Stomach (tissue), 9 donors: Measurements from ENCODE around the gene SCML1. TPM values are rescaled to one million over a fixed set of nuclear protein-coding genes. Genes with fewer than 3 reads are reported as not detected.

Source experiments
- DNase-seq, 2 donors: peaks; one replicate each; pipeline versions ENCODE4 v3.0.0 to v3.0.0-alpha.2; 2013 to 2019
- H3K27ac ChIP-seq, 5 donors: fragments of 200-600 bp in 4 of 5; sonication (generic) in 4 of 5; one replicate each; pipeline ENCODE4 v1.5.1; 2013 to 2019; ENCODE audit warnings: mild to moderate bottlenecking in 1 of 5, moderate library complexity in 1 of 5
- H3K27me3 ChIP-seq, 3 donors: fragments of 200-600 bp; sonication (generic); one replicate each; pipeline ENCODE4 v1.5.1; 2017 to 2019; ENCODE audit warnings: mixed run types in 1 of 3
- H3K36me3 ChIP-seq, 4 donors: fragments of 200-600 bp; sonication (generic); 1 replicate in 3 of 4; 2 replicates in 1 of 4; pipeline ENCODE4 v1.5.1; 2016 to 2019
- H3K4me1 ChIP-seq, 4 donors: fragments of 200-600 bp; sonication (generic); one replicate each; pipeline ENCODE4 v1.5.1; 2016 to 2019
- H3K4me3 ChIP-seq, 4 donors: fragments of 200-600 bp; sonication (generic) in 3 of 4; one replicate each; pipeline ENCODE4 v1.5.1; 2016 to 2019; ENCODE audit warnings: mild to moderate bottlenecking in 1 of 4
- H3K9me3 ChIP-seq, 4 donors: fragments of 200-600 bp; sonication (generic); one replicate each; pipeline ENCODE4 v1.5.1; 2016 to 2019
- CTCF ChIP-seq, 7 experiments: fragments of 450-650 bp in 4 of 7; fragments of 200-600 bp in 3 of 7; sonication (generic) in 3 of 7; IDR thresholded peaks; one replicate each; pipeline ENCODE4 v1.5.1; 2016 to 2019; ENCODE audit warnings: antibody characterized with exemption in 7 of 7, control low read depth in 2 of 7, mild to moderate bottlenecking in 1 of 7
- EP300 ChIP-seq: sonication (generic); formaldehyde crosslinking; IDR thresholded peaks from one replicate; pipeline ENCODE4 v1.6.1; 2017; ENCODE audit warnings: antibody characterized with exemption
- POLR2A ChIP-seq, 4 donors: fragments of 450-650 bp; IDR thresholded peaks; one replicate each; pipeline ENCODE4 v1.6.1; 2016; ENCODE audit warnings: antibody characterized with exemption in 4 of 4, control low read depth in 2 of 4, mild to moderate bottlenecking in 1 of 4, moderate library complexity in 1 of 4
- POLR2AphosphoS5 ChIP-seq, 3 donors: sonication (generic); formaldehyde crosslinking; IDR thresholded peaks; one replicate each; pipeline ENCODE4 v1.6.1; 2016; ENCODE audit warnings: antibody characterized with exemption in 3 of 3
- WGBS, 5 donors: extraction: QIAGEN DNeasy Blood & Tissue Kit in 3 of 5; methylation state at CpG; one replicate each; pipeline versions ENCODE4 v1.1.5 to v1.1.7; 2013 to 2018; 5-methylcytosine and 5-hydroxymethylcytosine counted together
- intact Hi-C: fragments of 100-400 bp; cut with DNase I; formaldehyde crosslinking; loops from one replicate; pipeline ENCODE4 v1.15.1; 2023; ENCODE audit warnings: low total_unique reads
- polyA plus RNA-seq, 3 donors: library from polyadenylated mRNA; stranded (reverse); fragments of 200-250 nt; gene quantifications; one replicate each; pipeline ENCODE4 v1.2.3, GENCODE V29; 2013
- total RNA-seq, 5 donors: library from RNA; depleted of rRNA; stranded (reverse); fragments of >200 nt; gene quantifications; one replicate each; pipeline versions ENCODE4 v1.1.0 to v1.2.3, GENCODE V29; 2014 to 2016
- donor health status: healthy with polysubstance abuse.
- donor health status: Bipolar disorder and iron deficiency.
- donor health status: healthy.

The SCML1 gene
- total and polyA plus RNA-seq, 8 donors, result 0.45 to 28.1 (median 12.3) TPM

- H3K27me3 ChIP-seq, result no peaks in the 10 kb centered on the region
- H3K9me3 ChIP-seq, result no peaks in the 10 kb centered on the region
- no peaks in the 10 kb centered on the region for H3K4me1 ChIP-seq
- no peak overlapping the region for H3K4me3 ChIP-seq
- peaks cover 0 to 16% (median 14%) of the 10 kb centered on the region in 4 donors for H3K36me3 ChIP-seq
- intact Hi-C loops, result no loop called here
- H3K27ac ChIP-seq, result no peak overlapping the region
- no peak for DNase-seq
- TF ChIP-seq EP300 (no peak), CTCF (IDR thresholded peaks at IDR 0.05) (no peak), POLR2AphosphoS5 (IDR thresholded peaks at IDR 0.05) (no peak), POLR2A (IDR thresholded peaks at IDR 0.05) (no peak)
- 73 to 100% (median 81%) methylated on average over 2 to 4 of the region's 4 CpGs for WGBS, 5 donors
Observed at GRCh38 chrX:17803449-17803848, 66.2 kb downstream of the SCML1 start.

Other genes starting within 250 kb of the SCML1 start
- 10 to 100 TPM in 2 of 5 donors, 1 to 10 TPM in 3; 2.2 to 29.8 (median 4.1) TPM for gene RAI2, start 123.8 kb downstream of the SCML1 start, total RNA-seq
- 10 to 100 TPM; 11.5 to 34.5 (median 30.1) TPM for gene RAI2, start 123.8 kb downstream of the SCML1 start, polyA plus RNA-seq